OCI-LY3 (cell line): Measurements from ENCODE around the gene FLNC.

Source experiments
- EZH2phosphoT487 ChIP-seq: fragments of 200-600 bp; shearing (Covaris generic); IDR thresholded peaks from 2 replicates; pipeline ENCODE4 v1.6.1; 2018; ENCODE audit warnings: antibody characterized with exemption, mixed run types, low read depth
- TF ChIP-seq, protein P1 (sequence below): fragments of 200-600, 300-600 bp; sonication (generic); IDR thresholded peaks from 2 replicates; pipeline ENCODE4 v1.5.1; 2014; ENCODE audit warnings: antibody characterized with exemption, low read length, low read depth

DNA sequence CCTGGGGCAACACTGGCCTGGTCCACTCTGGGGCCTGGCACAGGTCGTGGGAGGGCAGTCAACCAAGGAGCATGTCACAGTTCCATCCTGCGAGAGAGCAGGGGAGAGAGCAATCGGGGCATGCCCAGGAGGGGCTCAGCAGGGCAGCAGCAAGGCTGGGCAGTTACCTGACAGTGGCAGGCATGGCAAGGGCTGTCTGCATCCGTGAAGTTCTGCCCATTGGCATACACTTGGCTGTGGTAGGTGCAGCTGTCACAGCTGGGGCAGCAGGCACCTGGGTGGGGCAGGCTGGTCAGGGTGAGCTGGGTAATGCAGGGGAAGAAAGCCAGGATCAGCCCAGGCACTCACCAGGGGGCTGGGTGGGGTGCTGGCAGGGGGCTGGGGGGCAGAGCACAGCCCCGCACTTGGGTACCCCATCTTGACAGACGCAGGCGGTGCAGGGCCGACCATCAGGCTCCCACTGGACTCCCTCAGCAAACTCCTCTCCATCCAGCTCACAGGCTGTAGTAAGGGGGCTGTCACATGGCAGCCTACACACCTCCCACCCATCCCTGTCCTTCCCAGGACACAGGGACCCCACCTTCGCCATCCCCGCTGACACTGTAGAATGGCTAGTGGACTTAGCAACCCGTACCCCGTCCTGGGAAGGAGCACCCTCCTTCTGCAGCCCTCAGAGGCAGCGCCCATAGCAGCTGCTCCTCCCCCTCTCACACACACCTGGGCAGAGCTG lies 62.5 kb downstream of the FLNC start:
- TF ChIP-seq, protein P1, sequence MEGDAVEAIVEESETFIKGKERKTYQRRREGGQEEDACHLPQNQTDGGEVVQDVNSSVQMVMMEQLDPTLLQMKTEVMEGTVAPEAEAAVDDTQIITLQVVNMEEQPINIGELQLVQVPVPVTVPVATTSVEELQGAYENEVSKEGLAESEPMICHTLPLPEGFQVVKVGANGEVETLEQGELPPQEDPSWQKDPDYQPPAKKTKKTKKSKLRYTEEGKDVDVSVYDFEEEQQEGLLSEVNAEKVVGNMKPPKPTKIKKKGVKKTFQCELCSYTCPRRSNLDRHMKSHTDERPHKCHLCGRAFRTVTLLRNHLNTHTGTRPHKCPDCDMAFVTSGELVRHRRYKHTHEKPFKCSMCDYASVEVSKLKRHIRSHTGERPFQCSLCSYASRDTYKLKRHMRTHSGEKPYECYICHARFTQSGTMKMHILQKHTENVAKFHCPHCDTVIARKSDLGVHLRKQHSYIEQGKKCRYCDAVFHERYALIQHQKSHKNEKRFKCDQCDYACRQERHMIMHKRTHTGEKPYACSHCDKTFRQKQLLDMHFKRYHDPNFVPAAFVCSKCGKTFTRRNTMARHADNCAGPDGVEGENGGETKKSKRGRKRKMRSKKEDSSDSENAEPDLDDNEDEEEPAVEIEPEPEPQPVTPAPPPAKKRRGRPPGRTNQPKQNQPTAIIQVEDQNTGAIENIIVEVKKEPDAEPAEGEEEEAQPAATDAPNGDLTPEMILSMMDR, result no peak
- TF ChIP-seq EZH2phosphoT487, result no peak
